ENCODE data around the gene DOC2B. TPM values are rescaled to one million over a fixed set of nuclear protein-coding genes. Genes with fewer than 3 reads are reported as not detected.
"Not testable (repeated sequence)": the region's sequence is repeated elsewhere in the genome, so short reads cannot be mapped to it uniquely, and the experiment has no call there.

DOC2B gene
- polyA plus RNA-seq, 1 donor, result 60.2 TPM

DNA sequence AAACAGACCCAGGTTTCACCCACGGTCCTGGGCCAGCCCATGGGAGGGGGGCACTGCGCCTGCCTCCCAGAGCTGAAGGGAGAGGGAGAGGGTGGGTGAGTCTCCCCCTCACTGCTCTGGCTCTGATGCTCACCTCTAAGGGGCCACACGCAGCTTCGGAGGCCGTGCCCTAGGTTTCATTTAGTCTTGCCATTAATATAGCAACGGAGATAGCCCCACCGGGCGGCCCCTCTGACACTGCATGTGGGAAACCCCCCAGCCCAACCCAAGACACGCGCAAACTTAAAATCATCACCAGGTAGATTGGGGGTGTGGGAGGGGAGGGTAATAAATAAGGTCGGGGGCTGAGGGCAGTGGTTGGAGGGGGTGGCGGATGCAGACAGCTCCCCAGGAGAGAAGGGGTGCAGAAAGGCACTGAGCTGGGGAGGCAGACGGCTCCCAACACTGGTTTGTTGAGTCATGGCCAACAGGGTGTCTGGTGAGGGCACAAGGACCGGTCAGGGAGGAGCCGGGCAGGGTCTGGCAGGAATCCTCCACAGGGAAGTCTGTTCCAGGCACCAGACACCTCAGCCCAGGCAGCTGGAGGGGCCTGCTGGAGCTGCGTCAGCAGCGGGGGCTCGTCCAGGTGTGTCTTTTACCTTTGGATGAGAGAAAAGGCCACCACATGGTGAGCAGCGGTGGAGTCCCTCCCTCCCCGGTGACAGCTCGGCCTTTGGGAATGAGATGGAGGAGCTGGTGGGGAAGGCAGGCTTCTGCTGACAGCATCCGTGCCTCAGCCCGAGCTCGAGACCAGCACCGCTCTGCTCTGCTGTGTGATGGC is 32.0 kb upstream of the DOC2B start:
- DNase-seq, result no peak

DNA sequence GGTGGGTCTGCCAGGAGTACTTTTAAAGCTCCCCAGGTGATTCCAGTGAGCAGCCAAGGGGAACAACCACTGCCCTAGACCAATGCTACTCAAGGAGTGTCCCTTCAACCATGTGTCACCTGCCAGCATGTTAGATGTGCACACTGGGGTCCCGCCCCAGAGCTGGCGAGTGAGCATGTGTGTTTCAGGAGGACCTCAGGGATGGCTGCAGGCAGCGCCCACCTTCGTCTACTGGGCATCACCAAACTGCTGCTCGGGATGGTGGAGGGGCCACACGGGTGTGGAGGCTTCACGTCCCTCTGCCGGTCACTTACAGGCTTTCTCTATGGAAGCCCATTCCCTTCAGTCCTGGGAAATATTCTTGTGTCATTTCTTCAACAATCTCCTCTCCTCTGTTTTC is 29.0 kb upstream of the DOC2B start:
- DNase-seq, result no peak

DNA sequence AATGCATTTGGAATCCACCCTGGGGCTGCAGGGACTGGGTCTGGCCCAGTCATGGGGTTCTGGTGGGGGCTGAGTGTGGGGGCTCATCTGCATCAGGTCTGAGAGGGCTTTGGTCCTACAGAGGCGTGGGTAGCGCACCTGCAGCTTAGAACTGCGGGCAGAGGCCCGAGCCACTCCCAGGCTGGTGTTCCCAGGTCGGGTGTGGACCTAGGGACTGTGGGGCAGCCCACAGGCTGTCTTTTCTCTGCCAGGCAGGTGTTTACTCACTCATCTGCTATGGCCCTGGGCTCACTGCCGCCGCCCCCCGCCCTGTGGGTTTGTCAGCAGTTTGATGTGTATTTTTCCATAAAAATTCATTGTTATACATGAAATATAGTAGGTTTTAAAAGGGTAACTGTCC is 27.0 kb upstream of the DOC2B start:
- no peak for DNase-seq

- no peak for DNase-seq
These were observed 26.3 kb upstream of the DOC2B start for GRCh38 chr17:207775-208174.

- no peak for DNase-seq
These were observed 25.6 kb upstream of the DOC2B start for GRCh38 chr17:206941-207560.

- DNase-seq, result not testable (repeated sequence)
These were observed 25.0 kb upstream of the DOC2B start for GRCh38 chr17:206484-206883.

DNA sequence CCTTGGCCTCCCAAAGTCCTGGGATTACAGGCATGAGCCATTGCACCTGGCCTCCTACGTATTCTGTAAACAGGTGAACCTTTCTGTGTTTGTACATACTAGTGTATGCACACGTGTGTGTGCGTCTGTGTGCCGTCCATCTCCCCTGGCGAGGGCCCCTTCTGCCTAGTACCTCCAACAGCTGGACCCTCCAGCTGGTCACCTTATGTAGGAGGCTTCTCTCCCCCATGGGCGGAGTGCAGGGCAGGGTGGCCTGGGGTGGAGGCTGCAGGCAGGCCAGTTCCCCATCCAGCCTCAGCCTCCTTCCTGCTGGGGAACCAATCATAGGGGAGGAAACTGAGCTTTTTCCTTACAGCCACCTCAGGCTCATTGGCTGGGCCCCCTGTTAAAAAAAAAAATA is 24.4 kb upstream of the DOC2B start:
- DNase-seq, result no peak

DNA sequence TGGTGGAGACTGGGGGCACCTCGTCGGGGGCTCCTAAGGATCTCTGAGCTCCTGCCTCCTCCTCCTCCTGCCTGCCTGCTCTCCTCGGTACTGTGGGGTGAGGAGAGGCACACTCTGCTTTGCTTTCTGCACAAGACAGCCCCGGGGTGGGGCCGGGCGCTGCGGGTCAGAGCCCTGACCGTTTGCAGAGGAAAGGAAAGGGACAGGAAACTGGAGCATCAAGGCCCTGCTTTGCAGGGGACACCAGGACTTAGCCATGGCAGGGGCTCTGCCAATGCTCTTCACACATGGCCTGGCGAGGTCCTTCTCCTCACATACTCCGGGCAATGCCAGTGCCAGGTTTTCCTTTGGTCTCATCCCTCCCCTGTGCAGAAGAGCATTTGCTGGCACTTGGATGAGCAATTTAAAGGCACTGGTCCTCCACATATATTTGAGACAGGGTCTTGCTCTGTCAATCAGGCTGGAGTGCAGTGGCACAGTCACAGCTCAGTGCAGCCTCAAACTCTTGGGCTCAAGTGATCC is 23.8 kb upstream of the DOC2B start:
- DNase-seq, result no peak

DNA sequence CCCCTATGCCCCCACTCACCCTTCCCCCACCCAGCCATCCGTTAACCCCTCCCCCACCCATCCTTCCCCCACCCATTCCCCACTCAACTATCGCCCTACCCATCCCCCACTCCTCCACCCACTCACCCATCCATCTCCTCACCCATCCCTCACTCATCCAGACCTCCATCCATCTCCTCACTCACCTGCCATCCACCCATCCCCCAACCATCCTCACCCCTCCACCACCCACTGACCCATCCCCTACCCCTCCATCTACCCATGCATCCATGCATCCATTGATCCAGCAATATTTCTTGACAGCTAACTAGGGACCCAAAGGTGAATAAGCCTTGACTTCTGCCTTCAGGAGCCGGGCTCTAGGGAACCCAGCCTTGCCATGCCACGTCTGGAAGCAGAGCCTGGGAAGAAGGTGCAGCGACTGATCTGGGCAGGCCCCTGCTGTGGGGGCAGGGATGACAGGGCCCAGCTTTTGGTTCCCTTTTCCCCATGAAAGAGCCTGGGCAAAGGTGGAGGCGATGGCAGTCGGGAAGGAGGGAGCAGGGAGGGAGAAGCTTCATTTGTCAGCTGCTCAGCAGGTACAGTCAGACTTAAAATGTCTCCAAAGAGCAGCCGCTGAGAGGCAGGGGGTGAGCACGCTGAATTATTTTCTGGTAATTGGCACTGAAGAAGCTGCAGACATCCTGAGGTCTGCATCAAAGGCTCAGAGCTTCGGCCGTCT is 23.1 kb upstream of the DOC2B start:
- no peak for DNase-seq

DNA sequence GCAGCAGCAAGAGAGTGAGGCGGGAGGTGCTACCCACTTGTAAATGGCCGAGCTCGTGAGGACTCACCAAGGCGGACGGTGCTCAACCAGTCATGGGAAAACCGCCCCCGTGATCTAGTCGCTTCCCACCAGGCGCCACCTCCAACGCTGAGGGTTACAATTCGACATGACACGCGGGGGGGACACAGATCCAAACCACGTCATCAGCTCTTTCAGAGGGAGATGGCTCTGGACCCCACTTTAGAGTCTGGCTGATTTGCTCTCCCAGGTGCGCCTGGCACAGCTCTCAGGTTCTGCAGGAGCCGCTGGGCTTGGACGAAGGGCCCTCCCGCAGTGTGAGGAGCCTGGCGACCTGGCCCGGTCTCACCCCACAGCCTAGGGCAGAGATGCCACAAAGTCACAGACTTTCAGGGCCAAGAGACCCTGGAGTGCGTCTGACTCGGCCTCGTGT is 21.1 kb upstream of the DOC2B start:
- no peak for DNase-seq

GRCh38 chr17:201736-202135 is 20.3 kb upstream of the DOC2B start:
- not testable (repeated sequence) for DNase-seq

DNA sequence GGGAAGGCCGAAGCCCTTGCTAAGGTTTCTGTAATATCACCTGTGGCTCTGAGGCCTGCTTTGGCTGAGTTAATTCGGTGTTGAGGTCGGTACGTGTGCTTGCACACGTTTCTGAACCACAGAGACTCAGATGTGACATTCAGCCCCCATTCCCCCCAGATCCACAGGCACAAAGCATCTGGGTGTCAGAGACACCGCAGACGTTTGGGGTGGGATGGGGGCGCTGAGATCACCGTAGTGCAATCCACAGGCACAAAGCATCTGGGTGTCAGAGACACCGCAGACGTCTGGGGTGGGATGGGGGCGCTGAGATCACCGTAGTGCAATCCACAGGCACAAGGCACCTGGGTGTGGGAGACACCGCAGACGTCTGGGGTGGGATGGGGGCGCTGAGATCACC is 19.8 kb upstream of the DOC2B start:
- DNase-seq, result not testable (repeated sequence)

DNA sequence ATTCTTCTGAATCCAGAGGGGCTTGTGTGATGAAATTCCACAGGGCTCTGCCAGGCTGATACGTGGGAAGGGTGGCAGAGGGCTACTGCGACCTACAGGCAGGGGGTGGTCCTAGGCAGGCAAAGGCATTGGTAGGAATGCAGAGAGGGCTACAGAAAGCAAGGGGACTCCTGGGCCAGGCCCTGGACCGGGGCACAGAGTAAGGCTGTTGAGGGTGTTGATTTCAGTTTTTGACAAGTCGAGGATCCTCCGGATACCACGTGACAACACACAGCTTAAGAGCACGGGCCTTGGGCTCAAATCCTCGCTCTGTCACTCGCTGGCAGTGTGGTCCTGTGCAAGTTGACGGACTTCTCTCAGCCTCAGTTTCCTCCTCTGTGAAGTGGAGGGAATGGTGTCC is 19.1 kb upstream of the DOC2B start:
- DNase-seq, result no peak

DNA sequence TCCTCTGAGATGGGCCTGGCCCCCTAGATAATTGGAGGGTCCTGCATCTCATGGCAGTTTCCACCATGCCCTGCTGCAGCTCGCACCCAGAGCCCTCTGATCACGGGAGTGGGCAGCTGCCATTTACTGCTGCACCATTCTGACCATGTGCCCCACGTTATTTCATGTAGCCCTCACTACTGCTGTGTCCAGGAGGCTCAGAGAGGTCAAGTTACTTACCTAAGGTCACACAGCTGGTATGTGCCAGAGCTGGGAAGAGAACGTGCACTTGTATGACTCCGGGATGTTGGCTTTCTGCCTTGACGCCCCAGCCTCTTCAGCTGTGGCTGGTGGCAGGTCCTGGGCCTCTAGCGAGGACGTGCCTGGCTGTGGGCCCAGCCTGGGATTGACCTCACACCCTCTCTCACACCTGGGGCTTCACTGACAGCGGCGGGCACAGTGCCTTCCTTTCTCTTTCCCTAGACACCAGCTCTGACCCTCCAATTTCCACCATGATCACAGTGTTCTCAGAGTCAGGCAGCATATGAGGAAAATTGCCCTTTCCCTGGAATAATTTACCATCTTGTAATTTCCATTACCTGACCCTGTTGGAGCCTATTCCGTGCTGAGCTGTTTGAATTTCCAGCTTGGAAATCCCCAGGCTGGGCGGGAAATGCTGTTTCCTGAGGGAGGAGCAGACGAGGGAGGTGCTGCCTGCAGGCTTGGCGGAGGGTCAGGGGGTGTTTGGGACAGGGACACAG is 18.5 kb upstream of the DOC2B start:
- no peak for DNase-seq

DNA sequence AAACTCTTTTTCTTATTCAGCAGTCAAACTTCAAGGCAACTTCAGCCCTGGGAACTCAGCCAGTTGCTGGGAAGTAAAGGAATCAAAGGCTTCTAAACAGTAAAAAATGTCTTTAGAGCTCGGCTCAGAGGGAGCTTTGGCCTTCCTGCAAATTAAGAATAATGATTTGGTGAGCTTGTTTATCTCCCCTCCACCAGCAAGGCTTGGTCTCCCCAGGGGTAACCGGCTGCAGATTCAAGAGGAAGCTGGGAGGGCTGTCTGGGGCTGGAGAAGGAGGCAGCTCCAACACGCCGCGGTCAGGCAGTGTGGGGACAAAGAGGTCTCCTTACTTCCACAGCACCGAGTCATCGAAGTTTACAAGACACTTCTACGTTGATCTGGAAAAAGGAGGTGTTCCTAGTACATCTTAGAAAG is 17.7 kb upstream of the DOC2B start:
- peak; percentile 69 for DNase-seq

DNA sequence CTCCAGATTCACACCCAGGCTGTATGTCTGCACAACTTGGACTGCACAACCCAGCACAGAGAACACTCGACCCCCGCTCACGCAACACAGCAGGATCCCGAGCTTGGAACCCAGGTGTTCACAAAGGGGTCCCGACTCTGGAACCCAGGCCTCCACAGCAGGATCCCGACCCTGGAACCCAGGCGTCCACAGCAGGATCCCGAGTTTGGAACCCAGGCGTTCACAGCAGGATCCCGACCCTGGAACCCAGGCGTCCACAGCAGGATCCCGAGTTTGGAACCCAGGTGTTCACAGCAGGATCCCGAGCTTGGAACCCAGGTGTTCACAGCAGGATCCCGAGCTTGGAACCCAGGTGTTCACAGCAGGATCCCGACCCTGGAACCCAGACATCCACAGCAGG is 16.8 kb upstream of the DOC2B start:
- not testable (repeated sequence) for DNase-seq

DNA sequence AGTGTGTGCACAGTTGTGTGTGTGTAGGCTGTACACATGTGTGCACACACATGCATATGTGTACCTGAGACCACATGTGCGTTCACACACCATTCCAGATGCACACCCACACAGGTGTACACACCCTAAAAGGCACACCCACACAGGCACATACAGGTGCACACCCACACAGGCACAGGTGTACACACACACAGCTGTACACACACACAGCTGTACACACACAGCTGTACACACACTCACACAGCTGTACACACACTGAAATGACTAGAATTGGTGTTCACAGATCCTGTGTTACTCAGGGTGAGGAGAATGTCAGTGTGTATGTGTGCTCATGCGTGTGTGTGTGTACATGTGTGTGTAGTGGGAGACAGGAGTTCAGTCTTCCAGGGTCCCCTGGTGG is 15.9 kb upstream of the DOC2B start:
- DNase-seq, result no peak

DNA sequence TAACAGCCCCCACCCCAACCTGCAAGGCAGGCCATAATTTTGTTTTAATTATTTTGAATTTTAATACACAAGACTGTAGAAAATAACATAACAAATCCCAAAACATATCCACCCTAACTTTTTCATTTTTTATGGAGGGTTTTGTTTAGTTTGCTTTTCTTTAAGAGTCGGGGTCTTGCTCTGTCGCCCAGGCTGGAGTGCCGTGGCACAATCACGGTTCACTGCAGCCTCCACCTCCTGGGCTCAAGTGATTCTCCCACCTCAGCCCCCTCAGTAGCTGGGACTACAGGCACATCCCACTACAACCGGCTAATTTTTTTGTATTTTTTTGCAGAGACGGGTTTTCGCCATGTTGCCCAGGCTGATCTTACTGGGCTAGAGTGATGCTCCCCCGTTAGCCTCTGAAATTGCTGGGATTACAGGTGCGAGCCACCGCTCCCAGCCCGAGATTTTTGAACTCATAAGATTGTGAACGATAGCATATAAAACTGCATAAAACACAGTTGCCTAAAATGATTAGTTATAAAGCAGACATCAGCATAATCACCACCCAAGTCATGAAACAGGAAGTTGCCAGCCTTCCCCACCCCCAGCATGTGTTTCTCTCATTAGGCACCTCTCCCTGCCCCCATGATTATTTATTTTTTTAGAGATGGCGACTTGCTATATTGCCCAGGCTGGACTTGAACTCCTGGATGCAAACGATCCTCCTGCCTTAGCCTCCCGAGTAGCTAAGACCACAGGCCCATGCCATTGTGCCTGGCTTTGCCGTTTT is 13.6 kb upstream of the DOC2B start:
- DNase-seq, result no peak

GRCh38 chr17:193841-194806 is 12.7 kb upstream of the DOC2B start:
- peak; percentile 77 for DNase-seq

DNA sequence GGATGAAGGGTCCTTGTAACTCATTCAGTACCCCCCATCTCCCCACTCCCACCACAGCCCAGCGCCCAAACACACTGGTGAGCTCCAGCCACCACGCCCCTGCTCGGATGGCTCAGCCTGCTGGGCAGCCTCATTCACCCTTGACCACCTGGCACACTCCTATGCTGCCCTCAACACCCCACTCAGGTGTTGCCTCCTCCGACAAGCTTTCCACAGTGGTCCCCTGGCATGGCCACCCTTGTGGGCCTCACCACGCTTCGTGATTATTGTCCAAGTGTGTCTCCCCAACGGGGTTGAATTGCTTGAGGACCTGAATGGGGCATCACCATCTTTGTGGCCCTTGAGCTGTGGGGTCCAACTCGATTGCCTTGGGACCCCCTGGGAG is 12.0 kb upstream of the DOC2B start:
- no peak for DNase-seq
